GM13977 (cell line): ENCODE data around the gene ZNF609.
"Not testable (repeated sequence)": the region's sequence is repeated elsewhere in the genome, so short reads cannot be mapped to it uniquely, and the experiment has no call there.

ENCODE experiments used
- DNase-seq: peaks from one replicate; pipeline ENCODE4 v3.0.0; 2012; ENCODE audit warnings: low spot score
- in situ Hi-C: fragments of 300-500 bp; cut with MboI; formaldehyde crosslinking; loops from one replicate; pipeline ENCODE4 v1.12.0; 2022; ENCODE audit warnings: low sequenced_read_pairs, low pct_unique_long_range_greater_than_20kb, mixed read lengths, inconsistent platforms; ENCODE audit not compliant: unreplicated experiment
- TF ChIP-seq, protein P1 (sequence below): IDR thresholded peaks from 2 replicates; pipeline ENCODE4 v1.5.1; 2012; ENCODE audit warnings: mild to moderate bottlenecking, control low read depth; ENCODE audit not compliant: insufficient read depth; ENCODE audit errors: extremely low read depth, missing control alignments

Gene ZNF609

GRCh38 chr15:64636556-64636955 is 176.2 kb downstream of the ZNF609 start:
- in situ Hi-C loops = no loop called here
- DNase-seq = no peak
- TF ChIP-seq, protein P1, sequence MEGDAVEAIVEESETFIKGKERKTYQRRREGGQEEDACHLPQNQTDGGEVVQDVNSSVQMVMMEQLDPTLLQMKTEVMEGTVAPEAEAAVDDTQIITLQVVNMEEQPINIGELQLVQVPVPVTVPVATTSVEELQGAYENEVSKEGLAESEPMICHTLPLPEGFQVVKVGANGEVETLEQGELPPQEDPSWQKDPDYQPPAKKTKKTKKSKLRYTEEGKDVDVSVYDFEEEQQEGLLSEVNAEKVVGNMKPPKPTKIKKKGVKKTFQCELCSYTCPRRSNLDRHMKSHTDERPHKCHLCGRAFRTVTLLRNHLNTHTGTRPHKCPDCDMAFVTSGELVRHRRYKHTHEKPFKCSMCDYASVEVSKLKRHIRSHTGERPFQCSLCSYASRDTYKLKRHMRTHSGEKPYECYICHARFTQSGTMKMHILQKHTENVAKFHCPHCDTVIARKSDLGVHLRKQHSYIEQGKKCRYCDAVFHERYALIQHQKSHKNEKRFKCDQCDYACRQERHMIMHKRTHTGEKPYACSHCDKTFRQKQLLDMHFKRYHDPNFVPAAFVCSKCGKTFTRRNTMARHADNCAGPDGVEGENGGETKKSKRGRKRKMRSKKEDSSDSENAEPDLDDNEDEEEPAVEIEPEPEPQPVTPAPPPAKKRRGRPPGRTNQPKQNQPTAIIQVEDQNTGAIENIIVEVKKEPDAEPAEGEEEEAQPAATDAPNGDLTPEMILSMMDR = no peak

DNA sequence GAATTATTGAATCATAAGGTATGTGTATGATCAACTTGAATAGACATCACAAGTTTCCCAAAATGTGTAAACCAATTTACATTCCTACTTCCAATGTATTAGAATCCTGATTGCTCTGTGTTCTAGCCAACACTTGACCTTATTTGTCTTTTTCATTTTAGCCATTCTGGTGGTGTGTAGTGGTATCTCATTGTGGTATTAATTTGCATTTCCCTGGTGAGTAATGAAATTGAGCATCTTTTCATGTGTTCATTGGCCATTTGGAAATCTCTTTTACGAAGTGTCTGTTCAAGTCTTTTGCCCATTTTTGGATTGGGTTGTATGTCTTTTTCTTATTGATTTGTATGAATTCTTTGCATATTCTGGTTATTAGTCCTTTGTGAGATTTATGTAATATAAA is 177.0 kb downstream of the ZNF609 start:
- in situ Hi-C loops = no loop called here
- no peak for DNase-seq
- TF ChIP-seq, protein P1 = no peak

DNA sequence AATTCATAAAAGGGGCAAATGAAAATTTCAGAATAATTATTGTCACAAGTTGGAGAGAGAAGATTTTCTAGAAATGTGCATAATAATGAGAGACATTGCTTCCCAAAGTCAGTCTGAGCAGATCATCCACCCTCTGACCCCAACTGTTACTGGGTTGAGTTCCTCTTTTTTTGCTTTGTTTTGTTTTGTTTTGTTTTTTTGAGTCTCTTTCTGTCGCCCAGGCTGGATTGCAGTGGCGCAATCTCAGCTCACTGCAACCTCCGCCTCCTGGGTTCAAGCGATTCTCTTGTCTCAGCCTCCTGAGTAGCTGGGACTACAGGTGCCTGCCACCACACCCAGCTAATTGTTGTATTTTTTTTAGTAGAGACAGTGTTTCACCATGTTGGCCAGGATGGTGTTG is 179.4 kb downstream of the ZNF609 start:
- in situ Hi-C loops, DNase-seq: not testable (repeated sequence)

DNA sequence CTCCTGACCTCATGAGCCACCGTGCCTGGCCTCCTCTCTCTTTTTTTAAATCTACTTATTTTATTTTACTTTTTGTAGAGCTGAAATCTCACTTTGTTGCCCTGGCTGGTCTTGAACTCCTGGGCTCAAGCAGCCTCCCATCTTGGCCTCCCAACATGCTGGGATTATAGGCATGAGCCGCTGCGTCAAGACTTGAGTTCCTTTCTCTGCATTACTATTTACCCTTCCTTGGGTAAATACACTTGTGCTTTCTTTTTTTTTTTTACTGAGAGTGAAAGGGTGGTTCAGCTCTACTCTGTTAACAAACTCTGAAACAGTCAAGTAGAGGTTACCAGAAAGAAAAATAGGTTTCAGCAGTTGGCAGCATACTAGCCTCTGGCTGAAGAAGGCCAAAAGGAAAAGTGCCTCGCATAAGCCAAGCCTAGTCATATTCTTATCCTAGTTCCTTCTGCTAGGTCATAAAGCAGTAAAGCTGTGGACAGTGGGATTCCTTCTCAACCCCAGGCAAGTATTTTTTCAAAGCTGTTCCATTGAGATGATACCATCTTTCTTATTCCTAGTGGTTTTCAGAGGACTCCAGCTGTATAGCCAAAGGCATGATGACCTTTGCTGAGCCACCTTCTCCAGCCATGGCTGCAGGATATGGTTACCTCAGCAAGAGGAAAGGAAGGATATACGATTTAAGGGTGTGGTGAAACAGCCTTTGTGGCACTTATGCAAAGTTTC is 179.9 kb downstream of the ZNF609 start:
- DNase-seq = no peak
- TF ChIP-seq, protein P1 = no peak
- in situ Hi-C loops = no loop called here

GRCh38 chr15:64642875-64643274 is 182.5 kb downstream of the ZNF609 start:
- DNase-seq = no peak
- in situ Hi-C loops = no loop called here
- TF ChIP-seq, protein P1 = no peak

- in situ Hi-C loops = no loop called here
- TF ChIP-seq, protein P1 = no peak
- DNase-seq = no peak
These were observed 183.3 kb downstream of the ZNF609 start for GRCh38 chr15:64643685-64644084.

GRCh38 chr15:64644811-64645210 is 184.4 kb downstream of the ZNF609 start:
- DNase-seq, in situ Hi-C loops: not testable (repeated sequence)

DNA sequence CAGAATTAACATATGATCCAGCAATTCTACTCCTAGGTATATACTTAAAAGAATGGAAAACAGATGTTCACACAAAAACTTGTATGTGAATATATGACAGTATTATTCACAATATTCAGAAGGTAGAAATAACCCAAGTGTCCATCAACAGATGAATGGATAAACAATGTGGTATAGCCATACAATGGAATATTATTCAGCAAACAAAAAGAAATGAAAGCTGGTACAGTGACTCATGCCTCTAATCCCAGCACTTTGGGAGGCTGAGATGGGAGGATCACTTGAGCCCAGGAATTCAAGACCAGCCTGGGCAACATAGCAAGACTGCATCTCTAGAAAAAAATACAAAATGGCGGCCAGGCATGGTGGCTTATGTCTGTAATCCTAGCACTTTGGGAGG is 185.6 kb downstream of the ZNF609 start:
- no peak for DNase-seq
- TF ChIP-seq, protein P1 = no peak
- in situ Hi-C loops = no loop called here
